H9 (cell line): ENCODE measurements around the gene DCLRE1C. TPM values are rescaled to one million over a fixed set of nuclear protein-coding genes. Genes with fewer than 3 reads are reported as not detected.

Experiments used
- DNase-seq: peaks from one replicate; pipeline ENCODE4 v3.0.0-alpha.2; 2017
- H2AFZ ChIP-seq: one replicate; pipeline ENCODE4 v1.6.1; 2013; ENCODE audit warnings: mild to moderate bottlenecking, low read length, control low read depth, moderate library complexity
- H2AK5ac ChIP-seq: 2 replicates; pipeline ENCODE4 v1.6.1; 2013; ENCODE audit warnings: low read length, control low read depth, mixed read lengths; ENCODE audit not compliant: insufficient read length
- H2BK120ac ChIP-seq: one replicate; pipeline ENCODE4 v1.6.1; 2013; ENCODE audit warnings: low read depth, mild to moderate bottlenecking, low read length, control low read depth, inconsistent platforms; ENCODE audit not compliant: poor library complexity, severe bottlenecking
- H2BK12ac ChIP-seq: 2 replicates; pipeline ENCODE4 v1.6.1; 2013; ENCODE audit warnings: low read length, control low read depth, mixed read lengths, low read depth; ENCODE audit not compliant: insufficient read length
- H2BK15ac ChIP-seq: 2 replicates; pipeline ENCODE4 v1.6.1; 2013; ENCODE audit warnings: low read depth, low read length, control low read depth
- H2BK20ac ChIP-seq: one replicate; pipeline ENCODE4 v1.6.1; 2013; ENCODE audit warnings: low read depth, mild to moderate bottlenecking, low read length, control low read depth, inconsistent platforms; ENCODE audit not compliant: poor library complexity, severe bottlenecking
- H2BK5ac ChIP-seq: 2 replicates; pipeline ENCODE4 v1.6.1; 2013; ENCODE audit warnings: low read length, control low read depth, mixed read lengths; ENCODE audit not compliant: insufficient read length
- H3K14ac ChIP-seq: 2 replicates; pipeline ENCODE4 v1.6.1; 2013; ENCODE audit warnings: low read length, control low read depth; ENCODE audit not compliant: insufficient read depth
- H3K18ac ChIP-seq: 2 replicates; pipeline ENCODE4 v1.6.1; 2013; ENCODE audit warnings: low read depth, mild to moderate bottlenecking, mixed read lengths, low read length, control low read depth; ENCODE audit not compliant: insufficient read length
- H3K23ac ChIP-seq: 2 replicates; pipeline ENCODE4 v1.6.1; 2013; ENCODE audit warnings: low read length, control low read depth, mixed read lengths, low read depth; ENCODE audit not compliant: insufficient read length
- H3K23me2 ChIP-seq: 2 replicates; pipeline ENCODE4 v1.6.1; 2013; ENCODE audit warnings: low read depth, mild to moderate bottlenecking, mixed read lengths, low read length, control low read depth; ENCODE audit not compliant: insufficient read length, poor library complexity, severe bottlenecking
- H3K27ac ChIP-seq: 2 replicates; pipeline ENCODE4 v1.5.1; 2013; ENCODE audit warnings: low read length, control low read depth, mixed read lengths, low read depth; ENCODE audit not compliant: insufficient read length
- H3K27me3 ChIP-seq: 2 replicates; pipeline ENCODE4 v1.6.1; 2013; ENCODE audit warnings: low read length, control low read depth, inconsistent platforms; ENCODE audit not compliant: insufficient read depth
- H3K4ac ChIP-seq: 2 replicates; pipeline ENCODE4 v1.6.1; 2013; ENCODE audit warnings: low read depth, mild to moderate bottlenecking, control low read depth, inconsistent platforms, low read length, moderate library complexity
- H3K4me1 ChIP-seq: 2 replicates; pipeline ENCODE4 v1.6.1; 2013; ENCODE audit warnings: low read length, control low read depth, inconsistent platforms; ENCODE audit not compliant: insufficient read depth
- H3K4me2 ChIP-seq: 2 replicates; pipeline ENCODE4 v1.6.1; 2013; ENCODE audit warnings: low read length, control low read depth, mixed read lengths; ENCODE audit not compliant: insufficient read length, insufficient read depth
- H3K56ac ChIP-seq: 2 replicates; pipeline ENCODE4 v1.6.1; 2013; ENCODE audit warnings: low read depth, mild to moderate bottlenecking, mixed read lengths, low read length, control low read depth; ENCODE audit not compliant: insufficient read length
- H3K79me1 ChIP-seq: 2 replicates; pipeline ENCODE4 v1.6.1; 2013; ENCODE audit warnings: low read depth, mild to moderate bottlenecking, moderate library complexity, low read length, control low read depth, inconsistent platforms; ENCODE audit not compliant: insufficient read depth, poor library complexity, severe bottlenecking
- H3K79me2 ChIP-seq: 2 replicates; pipeline ENCODE4 v1.6.1; 2013; ENCODE audit warnings: low read length, control low read depth, inconsistent platforms; ENCODE audit not compliant: insufficient read depth
- H3K9ac ChIP-seq: 2 replicates; pipeline ENCODE4 v1.6.1; 2013; ENCODE audit warnings: low read length, control low read depth, mixed read lengths; ENCODE audit not compliant: insufficient read length; ENCODE audit errors: extremely low read depth
- H3K9me3 ChIP-seq: one replicate; pipeline ENCODE4 v1.6.1; 2013; ENCODE audit warnings: low read depth, low read length, inconsistent platforms; ENCODE audit not compliant: control insufficient read depth
- H3T11ph ChIP-seq: one replicate; pipeline ENCODE4 v1.6.1; 2013; ENCODE audit warnings: mild to moderate bottlenecking, low read length, control low read depth, inconsistent platforms
- H4K20me1 ChIP-seq: one replicate; pipeline ENCODE4 v1.6.1; 2013; ENCODE audit not compliant: control insufficient read depth, insufficient read length, insufficient read depth
- H4K5ac ChIP-seq: 2 replicates; pipeline ENCODE4 v1.6.1; 2013; ENCODE audit warnings: low read depth, mild to moderate bottlenecking, mixed read lengths, low read length, control low read depth; ENCODE audit not compliant: insufficient read length
- H4K8ac ChIP-seq: replicated peaks from 2 replicates; pipeline ENCODE4 v1.6.1; 2013; ENCODE audit warnings: low read length, control low read depth, mixed read lengths, low read depth; ENCODE audit not compliant: insufficient read length
- H4K91ac ChIP-seq: 2 replicates; pipeline ENCODE4 v1.6.1; 2013; ENCODE audit warnings: low read depth, mild to moderate bottlenecking, moderate library complexity, mixed read lengths, low read length, control low read depth; ENCODE audit not compliant: insufficient read length
- H3K27ac Mint-ChIP-seq, 3 experiments: 2 replicates in 2 of 3; 3 replicates in 1 of 3; pipeline ENCODE4 v1.8.0; 2020 to 2021; ENCODE audit warnings: mixed read lengths in 3 of 3, mild to moderate bottlenecking in 1 of 3, moderate library complexity in 1 of 3
- H3K27me3 Mint-ChIP-seq: 2 replicates; pipeline ENCODE4 v1.8.0; 2021; ENCODE audit warnings: low read depth, mild to moderate bottlenecking, moderate library complexity, mixed read lengths
- H3K36me3 Mint-ChIP-seq, 3 experiments: 2 replicates in 2 of 3; 3 replicates in 1 of 3; pipeline ENCODE4 v1.8.0; 2020 to 2021; ENCODE audit warnings: low read depth in 3 of 3, mixed read lengths in 3 of 3; ENCODE audit not compliant: insufficient read depth in 1 of 3
- H3K4me1 Mint-ChIP-seq, 2 experiments: 2 replicates each; pipeline ENCODE4 v1.8.0; 2020; ENCODE audit warnings: mixed read lengths in 2 of 2
- H3K4me3 Mint-ChIP-seq, 2 experiments: 2 replicates in 1 of 2; 3 replicates in 1 of 2; pipeline ENCODE4 v1.8.0; 2020 to 2021; ENCODE audit warnings: mild to moderate bottlenecking in 2 of 2, mixed read lengths in 2 of 2, moderate library complexity in 1 of 2
- H3K9me3 Mint-ChIP-seq, 2 experiments: 2 replicates in 1 of 2; 3 replicates in 1 of 2; pipeline ENCODE4 v1.8.0; 2020; ENCODE audit warnings: mild to moderate bottlenecking in 2 of 2, mixed read lengths in 2 of 2, moderate library complexity in 1 of 2
- WGBS: extraction: QIAGEN DNeasy Blood & Tissue Kit; methylation state at CpG from one replicate; pipeline ENCODE4 v1.1.7; 2013; ENCODE audit warnings: missing lambda C conversion rate, low lambda C conversion rate, mixed read lengths; ENCODE audit not compliant: insufficient read length; ENCODE audit errors: extremely low coverage; 5-methylcytosine and 5-hydroxymethylcytosine counted together
- total RNA-seq: library from RNA; stranded (reverse); gene quantifications from 2 replicates; pipeline ENCODE4 v1.2.1, GENCODE V29; 2021
- TF ChIP-seq, protein P1 (sequence below): fragments of 200-600 bp; sonication (generic); conservative IDR thresholded peaks from 3 replicates; pipeline ENCODE4 v1.8.0; 2021; ENCODE audit warnings: antibody characterized with exemption, mild to moderate bottlenecking

The DCLRE1C gene
- total RNA-seq, 1 experiment from 2014 or later: 15.2 TPM

DNA sequence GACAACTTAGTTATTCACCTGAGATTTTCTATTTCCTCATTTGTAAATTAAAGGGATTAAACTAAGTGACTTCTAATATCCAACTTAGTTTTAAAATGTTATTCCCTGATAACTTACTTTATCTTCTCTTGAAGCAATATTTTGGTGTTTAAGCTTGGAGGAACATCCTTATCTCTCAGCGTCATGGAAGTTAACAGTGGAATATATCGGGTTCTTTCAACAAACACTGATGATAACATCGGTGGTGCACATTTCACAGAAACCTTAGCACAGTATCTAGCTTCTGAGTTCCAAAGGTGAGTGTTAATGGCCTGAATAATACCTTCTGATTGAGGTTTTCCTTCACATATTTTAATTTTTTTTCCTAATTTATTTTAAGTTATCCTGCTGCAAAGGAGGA lies 101.7 kb downstream of the DCLRE1C start:
- Histone ChIP-seq H3K27me3 (no peaks in the 10 kb centered on the region), H3K4ac (no peak overlapping the region), H4K5ac (no peak overlapping the region), H3K27ac (no peak overlapping the region), H2AK5ac (no peak overlapping the region), H2BK20ac (no peak overlapping the region), H3K79me1 (no peaks in the 10 kb centered on the region), H2BK120ac (no peak overlapping the region), H4K8ac (no peak overlapping the region), H2BK15ac (no peak overlapping the region), H3K79me2 (no peaks in the 10 kb centered on the region), H2AFZ (no peak overlapping the region), H3K9ac (no peak overlapping the region), H3K23me2 (no peaks in the 10 kb centered on the region), H3K56ac (no peak overlapping the region), H3T11ph (no peak overlapping the region), H4K91ac (no peak overlapping the region), H3K23ac (no peak overlapping the region), H3K4me1 (no peaks in the 10 kb centered on the region), H3K9me3 (no peaks in the 10 kb centered on the region), H3K4me2 (no peak overlapping the region), H3K14ac (no peak overlapping the region), H4K20me1 (no peaks in the 10 kb centered on the region), H2BK5ac (no peak overlapping the region), H3K18ac (no peak overlapping the region), H2BK12ac (no peak overlapping the region)
- TF ChIP-seq, protein P1, sequence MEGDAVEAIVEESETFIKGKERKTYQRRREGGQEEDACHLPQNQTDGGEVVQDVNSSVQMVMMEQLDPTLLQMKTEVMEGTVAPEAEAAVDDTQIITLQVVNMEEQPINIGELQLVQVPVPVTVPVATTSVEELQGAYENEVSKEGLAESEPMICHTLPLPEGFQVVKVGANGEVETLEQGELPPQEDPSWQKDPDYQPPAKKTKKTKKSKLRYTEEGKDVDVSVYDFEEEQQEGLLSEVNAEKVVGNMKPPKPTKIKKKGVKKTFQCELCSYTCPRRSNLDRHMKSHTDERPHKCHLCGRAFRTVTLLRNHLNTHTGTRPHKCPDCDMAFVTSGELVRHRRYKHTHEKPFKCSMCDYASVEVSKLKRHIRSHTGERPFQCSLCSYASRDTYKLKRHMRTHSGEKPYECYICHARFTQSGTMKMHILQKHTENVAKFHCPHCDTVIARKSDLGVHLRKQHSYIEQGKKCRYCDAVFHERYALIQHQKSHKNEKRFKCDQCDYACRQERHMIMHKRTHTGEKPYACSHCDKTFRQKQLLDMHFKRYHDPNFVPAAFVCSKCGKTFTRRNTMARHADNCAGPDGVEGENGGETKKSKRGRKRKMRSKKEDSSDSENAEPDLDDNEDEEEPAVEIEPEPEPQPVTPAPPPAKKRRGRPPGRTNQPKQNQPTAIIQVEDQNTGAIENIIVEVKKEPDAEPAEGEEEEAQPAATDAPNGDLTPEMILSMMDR: no peak
- Mint-ChIP-seq H3K27ac (no peak overlapping the region), H3K9me3 (no peaks in the 10 kb centered on the region), H3K36me3 (peaks cover 5 to 49% (median 29%) of the 10 kb centered on the region in 3 experiments; a peak in 5 of 7 replicates), H3K4me1 (no peaks in the 10 kb centered on the region), H3K4me3 (no peak overlapping the region), H3K27me3 (no peaks in the 10 kb centered on the region)
- no CpG with 5 or more reads among the region's 3 CpGs for WGBS
- no peak for DNase-seq

Other genes with a start within 250 kb of the DCLRE1C start
- 24.5 and 26.3 TPM in 2 replicates for gene FAM107B, start 179.2 kb downstream of the DCLRE1C start, total RNA-seq
- gene CDNF, start 116.1 kb downstream of the DCLRE1C start, total RNA-seq: 0.86 and 1.3 TPM in 2 replicates
- gene HSPA14, start 115.8 kb downstream of the DCLRE1C start, total RNA-seq: 38.5 and 41.0 TPM in 2 replicates
- 23.1 and 25.0 TPM in 2 replicates for gene MSANTD7, start 115.8 kb downstream of the DCLRE1C start, total RNA-seq
- gene SUV39H2, start 75.2 kb downstream of the DCLRE1C start, total RNA-seq: 59.7 and 62.6 TPM in 2 replicates
- gene MEIG1, start 5.3 kb upstream of the DCLRE1C start, total RNA-seq: 0.72 TPM in 1 of 2 replicates, not detected in the other
- 0.31 and 0.48 TPM in 2 replicates for gene OLAH, start 89.8 kb upstream of the DCLRE1C start, total RNA-seq
- 22.0 and 25.0 TPM in 2 replicates for gene ACBD7, start 134.7 kb upstream of the DCLRE1C start, total RNA-seq
- gene RPP38, start 143.3 kb upstream of the DCLRE1C start, total RNA-seq: 25.9 and 26.6 TPM in 2 replicates
- 11.8 and 12.2 TPM in 2 replicates for gene NMT2, start 214.6 kb upstream of the DCLRE1C start, total RNA-seq